Measurements from ENCODE around the gene DNAJC5. TPM values are rescaled to one million over a fixed set of nuclear protein-coding genes. Genes with fewer than 3 reads are reported as not detected.

The DNAJC5 gene
- total and polyA plus RNA-seq, 2 experiments from 2014 or later, result 7.1 to 33.5 TPM

GRCh38 chr20:63964412-63964811 lies 69.5 kb downstream of the DNAJC5 start (continued):
- TF ChIP-seq ETS1 (IDR thresholded peaks at IDR 0.05) (no peak), CTCF (conservative IDR thresholded peaks at IDR 0.05; ENCODE audit: low read depth in 2 of 2) (no peak), NANOG (IDR thresholded peaks at IDR 0.05; ENCODE audit: borderline replicate concordance) (no peak), EZH2phosphoT487 (IDR thresholded peaks at IDR 0.05; ENCODE audit: unreplicated experiment) (no peak)

- no peak for ATAC-seq
- Histone ChIP-seq H3K36me3 (ENCODE audit: insufficient read depth) (no peaks in the 10 kb centered on the region), H4K20me1 (replicated peaks; ENCODE audit: insufficient read depth) (no peaks in the 10 kb centered on the region), H3K4me2 (no peak overlapping the region), H3K4me3 (no peak overlapping the region), H3K9me2 (ENCODE audit: insufficient read depth) (no peaks in the 10 kb centered on the region), H2AFZ (no peak overlapping the region), H3F3A (replicated peaks; ENCODE audit: low read depth) (no peaks in the 10 kb centered on the region), H3K4me1 (ENCODE audit: insufficient read depth) (peaks cover 8% of the 10 kb centered on the region), H3K27me3 (ENCODE audit: insufficient read depth) (peaks cover 7% of the 10 kb centered on the region; the same call in 1 of the 2 replicates), H3K79me2 (replicated peaks; ENCODE audit: insufficient read depth) (peaks cover 9% of the 10 kb centered on the region), H3K27ac (ENCODE audit: low read depth) (no peak overlapping the region)
- peaks cover 12% of the 10 kb centered on the region for H3K27me3 Mint-ChIP-seq (ENCODE audit: insufficient read depth, low read depth, poor library complexity)
- peaks cover 4% of the 10 kb centered on the region; the same call in 1 of the 3 replicates for H3K4me1 Mint-ChIP-seq
- no peaks in the 10 kb centered on the region for H3K9me3 Mint-ChIP-seq
- no peak for DNase-seq (ENCODE audit: low spot score)
- H3K27ac Mint-ChIP-seq, result no peak overlapping the region
- peaks cover 18% of the 10 kb centered on the region; the same call in 2 of the 3 replicates for H3K36me3 Mint-ChIP-seq (ENCODE audit: low read depth)
- TF ChIP-seq EZH2phosphoT487 (IDR thresholded peaks at IDR 0.05; ENCODE audit: unreplicated experiment), result no peak
- TF ChIP-seq POLR2AphosphoS5 (IDR thresholded peaks at IDR 0.05; ENCODE audit: low read depth), result 0 out of 2 replicates have a peak, but pooled peaks have one; percentile 7
- no peak overlapping the region for H3K4me3 Mint-ChIP-seq
Measured at GRCh38 chr20:63966172-63966943, 71.4 kb downstream of the DNAJC5 start.

GRCh38 chr20:63966944-63967322 lies 72.0 kb downstream of the DNAJC5 start:
- Histone ChIP-seq H4K20me1 (replicated peaks; ENCODE audit: insufficient read depth) (no peaks in the 10 kb centered on the region), H3K4me3 (no peak overlapping the region), H3F3A (replicated peaks; ENCODE audit: low read depth) (no peaks in the 10 kb centered on the region), H3K27me3 (ENCODE audit: insufficient read depth) (peaks cover 7% of the 10 kb centered on the region; the same call in 1 of the 2 replicates), H3K79me2 (replicated peaks; ENCODE audit: insufficient read depth) (peaks cover 9% of the 10 kb centered on the region), H3K4me1 (ENCODE audit: insufficient read depth) (peaks cover 8% of the 10 kb centered on the region), H3K36me3 (ENCODE audit: insufficient read depth) (no peaks in the 10 kb centered on the region), H3K27ac (ENCODE audit: low read depth) (no peak overlapping the region), H3K4me2 (no peak overlapping the region), H2AFZ (no peak overlapping the region), H3K9me2 (ENCODE audit: insufficient read depth) (no peaks in the 10 kb centered on the region)
- ATAC-seq (no peak), DNase-seq (ENCODE audit: low spot score) (no peak)
- H3K36me3 Mint-ChIP-seq (ENCODE audit: low read depth), result peaks cover 14% of the 10 kb centered on the region; the same call in 2 of the 3 replicates
- TF ChIP-seq POLR2AphosphoS5 (IDR thresholded peaks at IDR 0.05; ENCODE audit: low read depth), result 0 out of 2 replicates have a peak, but pooled peaks have one; percentile 3
- no peak for TF ChIP-seq JUNB (IDR thresholded peaks at IDR 0.05; ENCODE audit: unreplicated experiment)
- H3K4me3 Mint-ChIP-seq, result no peak overlapping the region
- peaks cover 4% of the 10 kb centered on the region; the same call in 1 of the 3 replicates for H3K4me1 Mint-ChIP-seq
- peaks cover 15% of the 10 kb centered on the region for H3K27me3 Mint-ChIP-seq (ENCODE audit: insufficient read depth, low read depth, poor library complexity)
- no peaks in the 10 kb centered on the region for H3K9me3 Mint-ChIP-seq
- H3K27ac Mint-ChIP-seq, result no peak overlapping the region
